HG03439 (cell line): ENCODE measurements around the gene TWIST1.

ENCODE experiments used
- ATAC-seq: cut with Tn5 transposase; IDR thresholded peaks from one replicate; pipeline ENCODE4 v1.9.1; 2021; ENCODE audit warnings: mild to moderate bottlenecking, moderate library complexity; ENCODE audit not compliant: unreplicated experiment

Gene TWIST1

DNA sequence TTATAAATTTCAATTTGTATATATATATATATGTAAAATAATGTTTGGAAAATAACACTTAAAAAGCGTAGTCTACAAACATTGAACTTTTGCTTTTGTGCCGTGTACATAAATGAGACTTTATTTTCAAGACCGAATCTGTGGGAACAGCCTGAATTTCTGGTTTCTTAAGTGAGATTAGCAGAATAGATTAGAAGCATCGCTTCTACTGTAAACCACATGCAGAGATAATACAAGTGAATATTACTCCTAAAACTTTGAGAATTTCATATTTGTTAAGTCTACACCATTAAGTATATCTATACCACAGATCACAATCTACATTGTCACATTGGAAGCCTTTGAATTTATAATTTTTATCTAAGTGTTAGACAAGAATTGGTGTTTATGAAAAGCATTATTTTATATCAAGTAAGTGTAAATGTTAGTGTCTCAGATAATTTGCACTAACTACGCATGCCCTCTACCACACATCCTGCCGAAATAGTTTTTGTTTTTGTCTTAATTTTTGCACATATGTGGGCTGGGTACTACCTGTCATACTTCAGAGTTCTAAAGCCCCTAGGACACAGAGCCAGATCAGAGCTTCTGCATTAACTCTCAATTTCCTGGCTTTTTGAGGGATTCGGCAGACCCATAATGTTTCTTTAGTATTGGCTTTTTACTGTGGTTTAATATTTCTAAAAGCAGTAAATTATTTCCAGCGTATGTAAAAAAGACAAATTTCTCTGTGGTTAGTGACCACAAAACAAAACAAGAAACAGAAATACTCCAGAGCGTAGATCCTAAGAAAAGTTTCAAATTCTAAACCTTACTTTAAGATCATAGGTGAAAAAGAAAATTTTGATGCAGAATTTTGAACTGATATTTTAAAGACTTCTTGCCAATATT lies 20.0 kb downstream of the TWIST1 start:
- no peak for ATAC-seq

DNA sequence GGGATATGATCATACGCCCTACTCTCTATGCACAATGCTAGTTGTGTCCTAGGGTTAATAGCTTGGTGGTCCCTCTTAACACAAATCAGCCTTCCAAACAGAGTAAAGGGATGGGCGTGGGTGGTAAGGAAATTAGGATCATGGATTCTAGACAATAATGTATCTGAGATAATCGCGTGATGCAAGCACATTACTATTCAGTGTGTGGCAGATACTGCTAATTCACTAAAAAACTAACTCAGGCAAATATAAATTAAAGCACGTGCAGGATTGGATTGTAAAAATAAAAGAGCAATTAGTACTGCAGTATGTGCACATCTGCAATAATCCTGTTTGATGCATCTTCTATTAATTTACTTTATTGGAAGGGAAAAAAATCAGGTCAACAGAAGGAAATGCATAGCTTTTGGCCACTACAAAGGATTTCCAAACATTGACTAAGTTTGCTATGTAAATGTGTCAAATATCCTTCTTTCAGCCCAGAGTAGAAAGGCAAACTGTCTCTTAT lies 22.0 kb downstream of the TWIST1 start:
- no peak for ATAC-seq

DNA sequence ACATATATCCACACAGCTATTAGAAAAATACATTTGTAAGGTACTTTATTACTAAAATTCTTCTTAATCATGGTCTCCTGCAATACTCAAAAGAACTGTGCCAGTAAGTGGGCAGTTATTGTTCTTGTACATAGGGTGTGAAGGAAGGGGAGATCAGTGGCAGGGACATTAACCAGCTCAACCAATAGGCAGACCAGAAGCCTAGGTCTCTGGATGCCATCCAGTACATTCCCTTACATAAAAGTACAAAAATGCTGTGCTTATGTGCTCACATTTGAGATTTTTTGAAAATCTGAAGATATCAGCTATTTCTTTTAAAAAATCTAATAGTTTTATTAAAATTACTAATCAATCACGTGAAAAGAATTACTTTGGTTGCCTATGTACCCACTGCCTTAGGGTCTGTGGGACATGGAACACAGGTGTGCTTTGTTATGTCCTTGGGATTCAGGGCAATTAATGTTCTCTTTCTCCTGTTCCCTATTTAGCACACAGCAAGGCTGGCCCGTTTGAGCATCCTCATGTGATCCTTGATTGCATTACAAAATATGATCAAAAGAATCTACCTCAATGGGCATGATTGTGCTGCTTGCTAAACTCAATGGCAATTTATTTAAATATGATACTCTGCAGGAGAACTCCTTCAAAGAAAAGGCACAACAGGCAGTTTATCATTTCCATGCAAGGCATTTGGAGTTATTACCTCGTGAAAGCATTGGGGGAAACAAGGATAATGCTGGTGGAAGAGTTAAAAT lies 22.7 kb downstream of the TWIST1 start:
- ATAC-seq: no peak

DNA sequence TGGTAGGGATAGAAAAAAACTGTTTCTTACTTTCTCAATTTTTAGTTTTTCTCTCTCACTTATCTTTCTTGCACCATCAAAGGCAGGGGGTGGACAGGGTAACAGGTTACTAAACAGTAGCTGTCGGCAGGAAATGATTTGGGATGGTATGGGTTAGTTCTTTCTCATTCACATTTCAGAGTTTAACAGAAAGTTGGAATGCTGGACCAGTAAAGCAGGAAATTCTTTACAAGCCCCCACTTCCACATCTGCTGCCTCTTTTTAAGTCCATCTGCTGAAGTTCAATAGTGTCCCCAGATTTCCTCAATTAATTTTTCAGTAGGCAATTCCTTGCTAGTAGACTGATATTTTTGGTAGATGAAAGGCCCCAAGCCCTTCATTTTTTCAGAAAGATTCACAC lies 23.3 kb downstream of the TWIST1 start:
- ATAC-seq: no peak

DNA sequence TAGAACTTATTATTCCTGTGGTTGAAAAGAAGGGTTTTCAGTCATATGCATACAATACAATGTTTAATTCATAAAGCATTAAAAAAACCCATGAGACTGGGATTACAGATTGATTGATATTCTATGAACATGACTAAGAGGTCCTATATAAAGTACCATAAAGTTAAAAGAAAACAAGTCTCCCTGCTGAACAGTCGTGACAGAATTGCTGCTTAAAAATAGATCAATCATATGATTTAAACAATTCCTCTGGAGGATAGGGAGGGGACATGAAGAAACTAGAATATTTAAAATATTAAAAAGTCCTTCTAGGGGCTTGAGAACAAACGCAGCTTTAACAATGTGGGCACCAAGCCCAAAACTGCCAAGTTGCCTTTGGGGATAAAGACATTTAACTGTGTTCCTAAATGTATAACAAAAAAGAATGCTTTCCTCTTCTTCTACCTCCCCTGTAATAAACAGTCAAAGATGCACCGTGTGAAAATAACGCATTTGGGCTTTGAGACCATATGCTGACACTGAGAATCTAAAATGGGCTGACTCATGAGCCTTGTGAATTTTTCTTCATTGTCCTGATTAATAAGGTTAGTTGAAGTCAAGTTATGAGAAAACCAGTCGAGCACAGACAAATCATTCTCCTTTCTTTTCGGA lies 25.8 kb downstream of the TWIST1 start:
- no peak for ATAC-seq

DNA sequence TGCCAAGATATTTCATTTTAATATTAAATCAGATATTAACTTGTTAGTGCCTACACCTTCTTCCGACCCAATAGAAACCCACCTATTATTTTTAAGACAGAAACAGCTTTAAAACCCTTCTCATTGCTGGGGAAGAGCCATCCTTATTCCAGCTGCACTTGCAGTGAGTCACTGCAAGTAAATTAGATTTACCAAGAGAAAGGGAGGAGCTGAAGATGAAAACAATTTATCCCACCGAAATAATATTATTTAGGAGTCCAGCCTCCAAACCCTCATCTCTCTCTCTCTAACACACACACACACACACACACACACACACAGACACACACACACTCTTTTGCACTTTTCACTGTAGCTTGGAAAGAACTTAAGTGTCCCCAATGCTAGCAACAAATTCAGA lies 26.9 kb downstream of the TWIST1 start:
- no peak for ATAC-seq

DNA sequence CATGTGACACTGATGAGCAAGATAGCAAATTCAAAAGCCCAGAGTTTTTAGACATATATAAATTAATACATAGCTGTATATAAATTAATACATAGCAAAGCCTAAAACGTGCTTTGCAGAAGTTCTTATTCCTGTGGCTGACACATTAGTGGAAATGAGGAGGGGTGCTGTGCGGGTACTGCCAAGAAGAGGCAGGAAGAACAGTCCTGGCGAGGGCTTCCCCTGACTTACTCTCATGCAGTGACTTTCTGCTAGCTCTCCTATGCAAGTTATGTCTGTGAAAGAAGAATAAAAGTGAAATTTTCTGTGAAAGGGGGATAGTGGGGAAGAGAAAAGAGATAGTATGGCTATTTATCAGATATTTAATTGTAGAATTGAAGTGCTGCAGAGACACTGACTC lies 27.6 kb downstream of the TWIST1 start:
- no peak for ATAC-seq

DNA sequence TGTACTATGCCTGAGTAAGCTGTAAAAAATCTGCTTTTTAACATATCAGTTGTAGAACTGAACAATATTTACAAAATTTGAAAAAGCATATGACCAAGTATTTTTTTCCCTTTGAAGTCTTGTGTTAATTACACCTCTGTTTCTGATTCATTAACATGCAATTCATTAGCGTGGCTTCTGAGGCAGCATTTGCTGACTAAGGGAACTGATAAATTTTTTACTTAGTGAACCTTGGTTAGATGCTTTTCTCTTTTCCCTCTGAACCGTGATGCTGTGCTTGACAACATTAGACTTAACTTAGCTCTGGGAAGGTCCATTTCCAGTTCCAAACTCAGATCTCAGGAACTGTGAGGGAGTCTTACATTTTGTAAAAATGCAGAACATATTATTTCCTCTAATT lies 28.1 kb downstream of the TWIST1 start:
- ATAC-seq: no peak

DNA sequence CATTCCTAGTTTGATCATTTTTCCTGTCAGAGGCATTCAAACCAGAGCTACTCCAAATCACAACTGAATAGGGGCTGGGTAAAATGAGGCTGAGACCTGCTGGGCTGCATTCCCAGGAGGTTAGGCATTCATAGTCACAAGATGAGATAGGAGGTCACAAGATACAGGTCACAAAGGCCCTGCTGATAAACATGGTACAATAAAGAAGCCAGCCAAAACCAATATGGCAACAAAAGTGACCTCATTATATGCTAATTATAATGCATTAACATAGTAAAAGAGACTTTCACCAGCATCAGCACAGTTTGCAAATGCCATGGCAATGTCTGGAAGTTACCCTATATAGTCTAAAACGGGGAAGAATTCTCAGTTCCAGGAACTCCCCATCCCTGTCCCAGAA lies 37.3 kb downstream of the TWIST1 start:
- ATAC-seq: no peak

DNA sequence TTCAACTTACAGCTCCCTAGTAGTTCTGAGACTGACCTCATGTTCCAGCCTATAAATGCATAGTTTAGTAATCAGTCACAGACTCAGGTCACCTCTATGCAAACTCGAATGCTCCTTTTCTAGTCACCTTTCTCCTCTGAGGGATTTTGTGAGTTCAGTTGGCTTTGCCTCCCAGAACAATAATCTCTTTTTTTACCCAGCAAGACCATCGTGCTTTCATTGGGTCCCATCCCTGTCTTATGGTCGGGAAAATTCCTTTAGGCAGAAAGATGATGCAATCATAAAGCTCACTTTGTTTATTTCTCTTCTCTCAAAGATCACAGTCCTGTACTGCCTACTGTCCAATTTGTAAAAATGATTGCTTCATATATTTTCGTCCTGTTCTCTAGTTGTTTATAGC lies 38.4 kb downstream of the TWIST1 start:
- ATAC-seq: no peak

DNA sequence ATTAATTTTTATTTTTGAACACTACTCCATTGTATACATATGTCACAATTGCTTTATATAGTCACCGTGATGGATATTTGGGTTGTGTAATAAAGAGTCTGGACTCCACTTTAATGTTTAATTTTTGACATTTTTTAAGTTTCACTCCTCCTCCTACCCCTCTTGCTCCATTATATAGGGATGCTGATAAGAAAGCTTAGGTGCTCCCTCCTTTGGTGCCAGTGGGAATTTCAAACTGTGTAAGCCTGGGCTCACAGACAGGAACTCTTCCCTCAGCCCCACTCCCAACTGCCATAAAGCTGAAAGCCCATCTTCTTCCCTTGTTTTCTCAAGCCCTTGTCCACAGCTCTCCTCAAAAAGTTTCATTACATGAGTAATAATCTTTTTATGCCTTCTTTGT lies 47.6 kb downstream of the TWIST1 start:
- ATAC-seq: no peak

DNA sequence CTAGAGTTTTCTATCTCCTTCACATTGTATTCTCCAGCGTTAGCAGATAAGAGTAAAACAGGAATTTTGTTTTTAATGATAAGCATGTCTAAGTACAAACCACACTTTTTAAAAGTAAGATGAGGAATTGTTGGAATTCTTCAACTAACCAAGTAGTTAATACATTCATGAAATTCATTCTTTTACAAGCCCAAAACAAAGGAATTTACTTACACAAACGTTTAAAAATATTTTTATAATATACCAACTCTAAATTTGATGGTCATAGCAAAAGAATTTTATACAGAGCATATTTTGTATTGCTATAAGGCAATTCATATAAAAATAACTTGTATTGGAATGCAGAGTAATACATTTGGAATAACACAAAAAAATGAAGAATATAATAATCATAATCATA lies 51.3 kb downstream of the TWIST1 start:
- ATAC-seq: no peak
